Stomach (tissue), 4 donors: ENCODE measurements around the gene DEPDC4.

Source experiments
- EP300 ChIP-seq: sonication (generic); formaldehyde crosslinking; IDR thresholded peaks from one replicate; pipeline ENCODE4 v1.6.1; 2017; ENCODE audit warnings: antibody characterized with exemption
- POLR2A ChIP-seq, 4 donors: fragments of 450-650 bp; IDR thresholded peaks; one replicate each; pipeline ENCODE4 v1.6.1; 2016; ENCODE audit warnings: antibody characterized with exemption in 4 of 4, control low read depth in 2 of 4, mild to moderate bottlenecking in 1 of 4, moderate library complexity in 1 of 4
- POLR2AphosphoS5 ChIP-seq, 3 donors: sonication (generic); formaldehyde crosslinking; IDR thresholded peaks; one replicate each; pipeline ENCODE4 v1.6.1; 2016; ENCODE audit warnings: antibody characterized with exemption in 3 of 3
- TF ChIP-seq, protein P1 (sequence below), 7 experiments: fragments of 450-650 bp in 4 of 7; fragments of 200-600 bp in 3 of 7; sonication (generic) in 3 of 7; IDR thresholded peaks; one replicate each; pipeline ENCODE4 v1.5.1; 2016 to 2019; ENCODE audit warnings: antibody characterized with exemption in 7 of 7, control low read depth in 2 of 7, mild to moderate bottlenecking in 1 of 7

DNA sequence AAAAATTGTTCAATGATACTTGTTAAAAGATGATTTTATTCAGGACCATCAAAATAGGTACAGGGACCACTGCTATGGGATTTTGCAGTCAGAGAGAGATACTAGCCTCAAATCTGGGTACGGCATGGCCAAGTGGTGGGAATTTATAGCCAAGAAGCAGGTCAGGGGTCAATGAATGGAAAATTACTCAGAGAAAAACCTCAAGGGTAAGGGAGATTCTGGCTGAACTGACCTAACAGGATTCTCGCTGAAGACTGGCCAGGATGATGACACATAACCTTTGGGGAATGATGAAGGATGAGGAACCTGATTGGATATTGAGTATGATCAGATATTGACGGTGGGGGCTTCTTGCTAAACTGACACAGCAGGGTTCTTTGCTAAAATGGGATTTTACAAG lies 32.7 kb downstream of the DEPDC4 start:
- TF ChIP-seq, protein P1, sequence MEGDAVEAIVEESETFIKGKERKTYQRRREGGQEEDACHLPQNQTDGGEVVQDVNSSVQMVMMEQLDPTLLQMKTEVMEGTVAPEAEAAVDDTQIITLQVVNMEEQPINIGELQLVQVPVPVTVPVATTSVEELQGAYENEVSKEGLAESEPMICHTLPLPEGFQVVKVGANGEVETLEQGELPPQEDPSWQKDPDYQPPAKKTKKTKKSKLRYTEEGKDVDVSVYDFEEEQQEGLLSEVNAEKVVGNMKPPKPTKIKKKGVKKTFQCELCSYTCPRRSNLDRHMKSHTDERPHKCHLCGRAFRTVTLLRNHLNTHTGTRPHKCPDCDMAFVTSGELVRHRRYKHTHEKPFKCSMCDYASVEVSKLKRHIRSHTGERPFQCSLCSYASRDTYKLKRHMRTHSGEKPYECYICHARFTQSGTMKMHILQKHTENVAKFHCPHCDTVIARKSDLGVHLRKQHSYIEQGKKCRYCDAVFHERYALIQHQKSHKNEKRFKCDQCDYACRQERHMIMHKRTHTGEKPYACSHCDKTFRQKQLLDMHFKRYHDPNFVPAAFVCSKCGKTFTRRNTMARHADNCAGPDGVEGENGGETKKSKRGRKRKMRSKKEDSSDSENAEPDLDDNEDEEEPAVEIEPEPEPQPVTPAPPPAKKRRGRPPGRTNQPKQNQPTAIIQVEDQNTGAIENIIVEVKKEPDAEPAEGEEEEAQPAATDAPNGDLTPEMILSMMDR (IDR thresholded peaks at IDR 0.05), result no peak
- TF ChIP-seq POLR2A (IDR thresholded peaks at IDR 0.05) (no peak), POLR2AphosphoS5 (IDR thresholded peaks at IDR 0.05) (no peak), EP300 (no peak)
